COLO829 (cell line): ENCODE results near the gene KRT4.

Experiments used
- DNase-seq: peaks from one replicate; pipeline ENCODE4 v3.0.0; 2012; ENCODE audit warnings: low spot score

The KRT4 gene

DNA sequence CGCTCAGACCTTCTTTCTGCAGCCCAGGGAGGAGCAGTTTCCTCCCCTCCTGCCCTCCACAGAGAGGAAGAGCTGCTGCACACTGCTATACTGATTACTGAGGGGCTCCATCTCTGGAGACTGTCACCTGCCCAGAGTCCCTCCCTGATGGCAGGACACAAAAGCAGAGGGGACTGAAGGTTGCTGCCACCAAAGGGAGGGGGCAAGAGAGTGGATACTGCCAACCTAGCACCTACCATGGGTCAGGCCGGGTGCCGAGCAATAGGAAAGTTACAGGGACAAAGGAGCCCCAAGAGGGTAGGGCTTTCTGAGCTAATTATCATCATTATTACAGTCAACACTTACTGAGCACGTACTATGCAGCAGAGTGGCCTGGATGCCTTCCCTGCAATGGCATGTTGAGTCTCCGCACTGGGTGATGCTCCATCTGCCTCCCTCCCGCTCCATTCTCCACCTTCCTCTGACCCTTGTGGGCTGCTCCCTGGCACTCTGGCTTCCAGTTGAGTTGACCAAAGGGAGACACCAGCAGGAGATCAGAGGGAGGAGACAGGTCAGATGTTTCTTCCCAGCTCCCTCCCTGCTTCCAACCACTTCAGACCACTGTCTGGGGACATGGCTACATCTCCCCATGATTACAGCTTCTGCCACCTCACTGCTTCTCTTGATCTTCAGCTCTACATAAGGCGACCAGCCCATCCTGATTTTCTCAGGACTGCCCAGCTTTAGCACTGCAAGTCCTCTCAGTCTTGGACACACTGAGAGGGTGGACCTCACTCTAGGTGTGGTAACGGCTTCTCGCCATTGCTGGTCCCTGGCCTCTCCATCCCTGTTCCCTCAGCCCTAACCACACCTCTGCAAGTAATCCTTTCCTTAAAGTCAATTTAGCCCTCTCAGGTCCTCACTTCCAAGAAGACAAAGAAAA, 22.8 kb upstream of the KRT4 start:
- no peak for DNase-seq

DNA sequence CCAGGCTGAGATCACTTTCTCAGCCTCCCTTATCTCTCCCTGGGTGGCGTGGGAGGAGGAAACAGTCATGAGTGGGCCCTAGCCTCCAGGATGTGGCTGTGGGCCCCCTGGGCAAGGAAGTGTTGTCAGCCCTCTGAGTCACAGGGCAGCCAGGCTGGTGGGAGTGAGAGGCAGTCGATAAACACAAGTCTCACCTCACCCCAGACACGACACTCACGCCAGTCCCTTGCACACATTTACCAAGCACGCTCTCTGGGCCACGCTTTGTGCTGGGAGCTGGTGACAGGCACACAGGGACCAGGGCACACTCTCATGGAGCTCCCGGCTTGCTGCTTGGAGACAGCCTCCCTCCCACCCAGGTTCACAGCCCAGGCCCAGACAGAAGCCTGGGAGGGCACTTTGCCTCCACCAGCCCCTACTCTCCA, 22.1 kb upstream of the KRT4 start:
- DNase-seq = peak; percentile 25

DNA sequence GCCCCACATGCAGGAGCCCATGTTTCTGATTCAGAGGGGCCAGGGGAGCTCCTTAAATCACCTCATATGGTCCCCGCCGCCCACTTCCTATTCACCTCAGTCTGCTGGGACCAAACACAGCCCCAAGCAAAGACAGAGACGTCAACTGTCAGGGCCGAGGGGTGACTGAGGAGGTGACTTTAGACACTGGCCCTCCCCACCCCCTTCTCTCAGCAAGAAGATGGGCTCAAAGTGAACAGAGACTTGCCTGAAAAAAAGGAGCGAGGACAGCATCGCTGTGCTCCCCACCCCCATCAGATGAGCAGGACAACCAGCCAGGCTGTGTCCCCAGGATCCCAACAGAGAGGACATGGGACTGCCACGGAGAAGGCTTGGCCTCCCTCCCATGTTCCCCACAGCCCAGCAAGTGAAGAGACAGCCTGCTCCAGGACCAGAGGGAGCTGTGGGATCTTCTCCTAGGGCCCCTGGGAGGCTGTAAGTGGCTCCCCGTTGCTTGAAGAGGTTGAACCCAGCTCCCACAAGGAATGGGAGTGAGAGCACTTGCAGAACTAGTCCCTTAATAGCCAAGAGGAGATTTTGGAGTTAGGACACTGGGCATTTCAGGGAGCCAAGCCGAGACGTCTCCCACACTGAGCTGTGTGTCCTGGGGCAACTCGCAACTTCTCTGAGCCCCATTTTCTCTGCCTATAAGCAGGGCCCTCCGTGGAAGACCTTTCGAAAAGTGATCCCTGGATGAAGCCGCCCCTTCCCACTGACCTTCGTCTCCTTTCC, 21.5 kb upstream of the KRT4 start:
- no peak for DNase-seq

DNA sequence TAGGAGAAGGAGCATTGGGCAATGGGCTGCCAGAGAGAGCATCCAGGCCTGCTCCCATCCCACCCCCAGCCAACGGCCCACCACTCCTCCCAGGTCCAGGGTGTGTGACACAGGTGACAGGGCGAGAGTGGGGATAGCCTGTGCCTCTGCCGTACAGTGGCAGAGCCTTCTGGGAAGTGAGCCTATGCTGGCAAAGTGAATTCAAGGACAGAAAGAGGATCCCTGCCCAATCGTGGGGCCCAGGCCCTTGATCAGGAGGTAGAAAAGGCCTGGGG, 20.7 kb upstream of the KRT4 start:
- DNase-seq = no peak

DNA sequence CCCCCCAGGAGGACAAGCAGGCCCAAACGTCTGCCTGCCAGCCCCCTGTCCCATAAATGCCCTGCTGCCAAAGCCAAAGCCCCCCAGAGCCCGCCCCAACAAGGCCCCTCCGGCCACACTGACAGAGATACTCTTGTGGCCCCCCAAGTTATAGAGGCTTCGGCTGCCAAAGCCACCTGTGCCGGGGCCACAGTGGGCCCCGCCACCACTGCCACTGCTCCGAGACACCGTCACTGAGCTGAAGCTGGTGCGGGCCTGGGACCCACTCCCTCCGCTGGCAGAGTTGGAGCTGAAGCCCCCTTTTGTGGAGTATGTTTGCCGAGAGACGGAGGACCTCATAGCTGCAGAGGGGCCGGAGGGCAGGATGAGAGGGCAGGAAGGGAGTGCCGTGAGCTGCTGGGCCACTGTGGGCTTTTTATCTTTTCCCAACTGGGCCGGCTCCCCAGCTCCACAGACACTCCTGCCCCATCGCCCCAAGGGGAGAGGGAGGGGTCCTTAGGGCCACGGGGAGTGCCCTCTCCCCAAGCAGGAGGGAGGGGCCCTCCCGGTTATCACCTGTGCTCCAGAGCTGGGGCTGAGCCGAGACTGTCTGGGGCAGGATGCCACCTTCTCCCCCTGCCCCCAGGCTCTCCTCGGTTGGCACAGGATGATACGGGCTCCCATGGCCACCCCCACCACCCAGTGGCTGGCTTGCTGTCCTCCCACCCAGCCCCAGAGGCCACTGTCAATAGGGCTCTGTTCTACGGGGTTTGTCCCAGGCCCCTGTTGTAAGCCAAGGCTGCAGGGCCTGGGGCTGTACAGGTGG, 20.2 kb upstream of the KRT4 start, which contains the start of gene KRT79:
Gene KRT79, minus strand, starts transcription at position 390 of the 805 bp plus-strand sequence. Its CDS starts 51 bp downstream, at position 339.
- no peak for DNase-seq

DNA sequence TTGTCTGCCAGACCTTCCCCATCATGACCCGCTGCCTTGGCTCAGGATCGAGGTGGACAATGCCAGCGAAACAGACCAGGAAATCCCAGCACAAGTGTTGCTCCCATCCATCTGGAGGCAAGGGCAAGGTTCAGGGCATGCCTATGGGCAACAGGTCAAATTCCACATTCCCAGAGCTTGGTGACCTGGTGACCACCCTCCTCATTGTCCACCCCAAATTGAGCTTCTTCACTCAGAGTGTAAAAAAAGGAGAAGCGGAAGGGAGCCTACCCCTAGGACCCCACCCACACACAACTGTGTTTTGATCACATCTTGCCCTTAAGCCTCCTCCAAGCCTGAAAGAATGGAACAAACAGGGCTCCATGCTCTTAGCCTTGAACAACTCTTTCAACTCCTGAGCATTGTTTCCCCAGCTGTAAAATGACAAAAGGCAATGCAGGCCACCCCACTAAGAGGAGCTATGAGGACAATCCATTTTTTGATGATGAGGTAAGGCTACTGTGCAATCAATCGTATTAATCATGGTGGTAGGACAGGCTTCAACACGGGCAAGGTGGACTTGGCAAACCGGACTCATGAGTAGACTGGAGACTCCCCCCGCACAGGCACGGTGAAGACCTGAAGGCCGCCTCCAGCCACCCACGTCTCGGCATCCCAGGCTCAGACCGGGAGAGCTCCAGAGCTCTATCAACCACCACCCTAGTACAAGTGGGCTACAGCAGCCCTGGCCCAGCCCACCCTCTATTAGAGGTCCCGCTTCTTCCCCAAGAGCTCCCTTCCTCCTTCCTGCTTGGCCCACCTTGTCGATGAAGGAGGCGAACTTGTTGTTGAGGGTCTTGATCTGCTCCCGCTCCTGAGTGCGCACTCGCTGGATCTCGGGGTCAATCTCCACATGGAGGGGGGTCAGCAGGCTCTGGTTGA, 19.3 kb upstream of the KRT4 start:
- DNase-seq = no peak

DNA sequence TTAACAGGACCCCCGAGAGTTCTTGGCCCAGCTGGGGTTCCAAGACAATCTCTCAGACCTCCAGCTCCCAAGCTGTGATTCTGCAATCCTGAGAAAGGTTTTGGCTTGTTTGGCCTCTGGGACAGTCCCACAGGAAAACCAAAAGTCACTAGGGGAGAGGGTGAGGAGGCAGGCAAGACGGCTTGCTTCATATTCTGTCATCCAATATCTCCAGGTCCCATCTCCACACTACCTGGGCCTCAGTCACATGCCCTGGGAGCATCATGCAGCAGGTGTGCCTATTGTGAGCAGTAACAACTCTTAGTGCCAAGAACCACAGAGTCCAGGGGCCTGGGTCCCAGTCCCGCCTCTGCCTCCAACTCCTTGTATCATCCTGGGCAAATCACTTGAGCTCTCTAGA, 18.5 kb upstream of the KRT4 start:
- DNase-seq = no peak

DNA sequence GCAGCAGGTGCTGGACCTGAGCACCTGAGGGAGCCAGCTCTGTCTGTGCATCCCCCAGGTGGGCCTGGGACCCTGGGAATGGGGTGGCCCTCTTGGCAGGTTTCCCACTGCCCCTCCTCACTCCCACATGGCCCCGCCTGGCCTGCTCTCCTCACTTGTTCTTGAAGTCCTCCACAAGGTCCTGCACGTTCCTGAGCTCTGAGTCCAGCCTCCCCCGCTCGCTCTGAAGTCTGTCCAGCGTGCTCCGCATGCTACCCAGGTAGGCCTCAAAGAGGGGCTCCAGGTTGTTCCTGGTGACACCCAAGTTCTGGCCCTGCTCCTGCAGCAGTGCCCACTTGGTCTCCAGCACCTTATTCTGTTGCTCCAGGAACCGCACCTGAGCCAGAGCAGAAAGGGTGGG, 17.3 kb upstream of the KRT4 start:
- no peak for DNase-seq

DNA sequence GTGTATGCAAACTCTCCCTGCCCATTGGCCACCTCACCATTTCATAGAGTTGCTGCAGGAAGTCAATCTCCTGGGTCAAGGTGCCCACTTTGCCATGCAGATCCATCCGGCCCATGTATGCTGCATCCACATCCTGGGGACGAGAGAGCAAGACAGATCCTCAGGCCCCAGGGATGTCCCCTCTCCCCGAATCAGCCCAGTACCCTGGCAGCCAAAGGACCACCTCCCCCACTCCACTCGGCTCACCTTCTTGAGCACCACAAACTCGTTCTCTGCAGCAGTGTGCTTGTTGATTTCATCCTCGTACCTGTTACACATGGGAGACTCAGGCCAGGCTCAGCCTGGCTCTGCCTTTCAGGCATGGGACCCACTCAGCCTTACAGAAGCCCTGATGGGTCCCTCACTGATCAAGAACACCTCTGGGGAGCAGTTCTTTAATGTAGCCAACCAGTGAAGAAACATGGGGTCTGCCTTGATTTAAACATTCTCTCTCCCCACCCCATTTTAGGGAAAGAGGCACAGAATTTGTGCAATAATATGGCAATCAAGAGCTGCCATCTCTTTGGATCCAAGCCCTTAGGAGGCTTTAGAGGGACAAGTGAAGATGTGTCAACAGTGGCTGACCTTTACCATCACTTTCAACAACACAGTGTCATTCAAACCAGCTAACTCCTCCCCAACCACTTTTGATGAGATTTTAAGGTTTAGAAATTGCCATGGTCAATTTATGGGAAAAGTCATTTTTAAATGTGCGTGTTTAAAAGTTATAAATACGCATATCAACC, 16.3 kb upstream of the KRT4 start:
- no peak for DNase-seq

DNA sequence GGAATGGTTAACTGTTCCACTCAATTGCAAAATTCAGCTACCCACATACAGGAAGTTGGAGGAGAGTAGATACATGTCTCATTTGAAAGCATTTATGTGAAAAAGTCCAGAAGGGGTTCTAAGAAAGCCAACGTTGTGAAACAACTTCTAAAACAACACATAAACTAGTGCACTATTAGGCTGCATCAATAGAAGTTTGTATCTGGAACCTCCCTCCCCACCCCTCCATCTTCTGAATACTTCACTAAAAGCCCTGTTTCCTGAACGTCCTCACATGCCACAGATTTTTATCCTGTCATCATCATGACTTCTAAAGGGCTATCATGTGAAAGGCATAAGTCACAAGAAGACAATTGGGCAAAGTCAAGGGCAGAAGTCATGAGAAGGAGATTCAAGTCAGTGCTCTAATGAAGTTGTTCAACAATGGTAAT, 14.7 kb upstream of the KRT4 start:
- no peak for DNase-seq

DNA sequence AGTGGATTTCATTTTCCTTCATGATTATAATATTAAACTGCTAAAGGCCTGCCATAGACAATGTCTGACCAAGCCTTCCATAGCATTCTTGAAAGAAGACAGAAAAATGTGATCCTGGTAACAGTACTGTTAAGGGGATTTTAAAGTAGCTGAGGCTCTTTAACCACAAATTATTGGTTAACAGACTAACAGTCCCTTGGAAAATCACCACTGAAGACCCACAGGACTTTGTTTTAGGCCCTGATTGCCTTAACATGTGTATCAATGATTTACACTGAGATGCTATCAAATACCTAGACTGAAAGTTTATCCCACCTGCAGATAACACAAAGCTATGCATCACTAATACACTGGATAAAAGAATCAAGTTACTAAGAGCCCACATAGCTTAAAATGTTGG, 14.2 kb upstream of the KRT4 start:
- DNase-seq = no peak

DNA sequence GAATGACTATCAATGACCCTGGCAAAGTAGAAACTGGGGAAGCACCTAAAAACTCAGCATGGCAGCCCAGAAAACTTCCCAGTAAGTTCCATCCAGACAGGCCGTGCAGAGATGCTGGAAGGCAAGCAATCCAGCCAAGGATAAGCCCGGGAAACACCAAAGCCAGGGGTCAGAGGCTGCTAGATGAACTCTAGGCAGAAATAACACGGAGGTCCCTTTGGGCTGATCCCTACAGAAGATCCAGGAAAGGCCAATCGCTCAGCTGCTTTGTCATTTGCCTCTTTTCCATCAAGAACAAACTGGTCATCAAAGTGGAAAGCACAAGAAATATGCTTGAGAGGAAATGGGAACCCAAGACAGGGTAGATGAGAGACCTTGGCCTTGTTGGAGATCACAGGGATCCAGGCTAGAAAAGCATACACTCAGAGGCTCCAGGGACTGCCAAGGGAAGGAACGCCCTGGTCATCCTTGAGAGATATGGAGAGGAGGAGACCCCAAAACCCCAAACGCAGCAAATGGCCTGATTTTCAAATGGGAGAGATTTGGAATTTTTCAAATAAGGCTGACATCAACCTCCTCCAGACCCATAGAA, 13.7 kb upstream of the KRT4 start:
- no peak for DNase-seq

DNA sequence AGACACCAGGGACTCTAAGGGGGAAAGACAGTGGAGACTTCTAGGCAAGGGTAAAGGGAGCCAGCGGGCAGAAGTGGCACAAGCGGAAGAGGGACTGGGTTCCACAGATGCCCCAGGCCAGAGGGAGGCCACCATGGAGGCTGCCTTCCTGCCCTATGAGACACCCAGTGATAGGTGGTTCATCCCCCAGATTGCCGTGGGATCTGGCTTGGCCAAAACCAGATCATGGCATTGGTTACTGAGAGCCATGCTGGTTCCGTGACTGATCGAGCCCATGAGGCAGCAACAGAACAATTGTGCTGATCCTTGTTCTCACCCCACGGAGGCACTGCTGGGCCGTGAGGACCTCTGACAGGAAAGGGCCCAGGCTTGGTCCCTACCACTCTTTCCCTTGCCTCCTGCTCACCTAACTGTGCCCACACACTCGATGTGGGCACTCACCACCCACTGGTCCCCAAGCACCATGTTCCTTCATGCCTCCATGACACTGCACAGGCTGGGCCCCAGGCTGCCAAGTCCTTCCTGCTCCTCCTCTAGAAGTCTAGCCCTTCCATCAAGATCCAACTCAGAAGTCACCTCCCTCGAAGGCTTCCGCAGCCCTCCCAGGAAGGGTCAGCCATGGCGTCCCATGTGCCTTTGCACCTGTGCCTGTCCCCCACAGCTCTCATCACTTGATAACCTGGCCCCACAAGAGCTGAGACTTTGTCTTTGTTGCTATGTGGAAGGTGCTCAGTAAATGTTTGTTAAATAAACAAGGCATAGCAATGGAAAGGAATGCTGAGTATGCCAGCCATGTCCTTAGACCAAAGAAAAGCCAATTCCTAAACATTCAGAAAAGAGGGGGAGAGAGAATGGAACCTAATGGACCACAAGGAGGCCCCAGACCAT, 12.9 kb upstream of the KRT4 start:
- DNase-seq = no peak

DNA sequence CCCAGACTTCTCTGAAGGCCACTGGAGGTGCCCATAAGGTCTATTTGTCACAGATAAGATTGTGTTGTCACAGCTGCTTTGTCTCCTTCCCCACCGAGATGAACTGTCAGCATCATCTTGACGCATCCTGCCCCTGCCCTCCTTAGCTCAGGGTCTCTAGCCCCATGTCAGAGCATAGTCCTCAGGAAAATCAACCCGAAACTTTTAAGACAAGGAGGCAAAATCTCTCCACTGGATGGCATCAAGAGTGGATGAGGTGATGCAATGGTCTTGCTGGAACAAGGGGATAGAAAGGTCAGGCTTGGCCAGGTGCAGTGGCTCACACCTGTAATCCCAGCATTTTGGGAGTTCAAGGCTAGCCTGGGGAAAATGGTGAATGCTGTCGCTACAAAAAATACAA, 12.0 kb upstream of the KRT4 start:
- DNase-seq = no peak

DNA sequence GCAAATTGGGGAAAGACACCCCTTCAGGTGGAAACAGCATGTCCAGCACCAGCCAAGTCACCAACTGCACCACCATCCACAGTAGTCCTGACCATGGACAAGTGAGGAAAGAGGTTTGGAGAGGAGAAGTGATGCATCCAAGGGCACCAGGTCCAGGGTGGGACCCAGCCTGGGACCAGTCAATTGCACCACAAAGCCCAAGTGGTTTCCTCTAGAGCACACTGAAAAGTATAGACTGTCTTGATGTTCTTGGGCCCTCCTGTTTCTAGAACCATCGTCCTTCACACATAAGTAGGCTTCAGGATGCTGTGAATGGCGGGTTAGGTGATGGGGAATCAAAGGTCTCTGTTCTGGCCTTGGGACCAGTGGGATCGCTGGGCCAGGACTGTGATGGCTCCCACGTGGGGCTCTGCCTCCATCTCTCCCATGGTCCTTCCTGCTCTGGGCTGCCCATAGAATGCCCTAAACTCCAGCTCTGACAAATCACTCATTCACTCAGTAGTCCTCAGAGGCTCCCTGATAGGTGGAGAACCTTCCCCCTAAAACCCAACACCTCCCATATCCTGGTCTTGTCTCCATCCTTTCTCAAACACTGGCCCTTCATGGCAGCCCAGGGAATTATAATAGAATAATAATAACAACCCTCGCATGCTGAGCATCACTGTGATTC, 11.0 kb upstream of the KRT4 start:
- no peak for DNase-seq

DNA sequence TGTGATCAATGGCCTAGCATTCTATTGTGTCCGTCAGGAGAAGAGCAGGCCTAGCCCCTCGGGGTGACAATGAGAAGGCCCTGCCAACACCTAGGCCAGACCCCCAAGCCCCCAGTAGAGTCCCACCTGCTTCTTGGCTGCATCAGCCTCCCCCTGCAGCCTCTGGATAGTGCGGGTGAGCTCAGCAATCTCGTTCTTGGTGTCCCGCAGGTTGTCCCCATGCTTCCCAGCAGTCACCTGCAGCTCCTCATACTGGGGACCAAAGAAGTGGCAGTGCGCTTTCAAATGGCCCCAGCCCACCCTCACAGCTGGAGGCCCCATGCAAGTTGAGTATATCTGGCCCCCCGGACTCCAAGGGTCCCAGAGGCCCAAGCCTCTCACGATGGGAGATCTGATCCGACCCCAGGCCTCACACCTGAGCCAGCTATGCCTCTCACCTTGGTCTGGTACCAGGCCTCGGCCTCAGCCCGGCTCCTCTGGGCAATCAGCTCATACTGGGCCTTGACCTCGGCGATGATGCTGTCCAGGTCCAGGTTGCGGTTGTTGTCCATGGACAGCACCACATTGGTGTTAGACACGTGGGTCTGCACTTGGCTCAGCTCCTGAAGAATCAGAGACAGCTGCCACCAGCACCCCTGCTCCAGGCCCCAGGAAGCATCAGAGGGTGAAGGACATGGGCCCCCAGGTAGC, 10.0 kb upstream of the KRT4 start:
- no peak for DNase-seq

DNA sequence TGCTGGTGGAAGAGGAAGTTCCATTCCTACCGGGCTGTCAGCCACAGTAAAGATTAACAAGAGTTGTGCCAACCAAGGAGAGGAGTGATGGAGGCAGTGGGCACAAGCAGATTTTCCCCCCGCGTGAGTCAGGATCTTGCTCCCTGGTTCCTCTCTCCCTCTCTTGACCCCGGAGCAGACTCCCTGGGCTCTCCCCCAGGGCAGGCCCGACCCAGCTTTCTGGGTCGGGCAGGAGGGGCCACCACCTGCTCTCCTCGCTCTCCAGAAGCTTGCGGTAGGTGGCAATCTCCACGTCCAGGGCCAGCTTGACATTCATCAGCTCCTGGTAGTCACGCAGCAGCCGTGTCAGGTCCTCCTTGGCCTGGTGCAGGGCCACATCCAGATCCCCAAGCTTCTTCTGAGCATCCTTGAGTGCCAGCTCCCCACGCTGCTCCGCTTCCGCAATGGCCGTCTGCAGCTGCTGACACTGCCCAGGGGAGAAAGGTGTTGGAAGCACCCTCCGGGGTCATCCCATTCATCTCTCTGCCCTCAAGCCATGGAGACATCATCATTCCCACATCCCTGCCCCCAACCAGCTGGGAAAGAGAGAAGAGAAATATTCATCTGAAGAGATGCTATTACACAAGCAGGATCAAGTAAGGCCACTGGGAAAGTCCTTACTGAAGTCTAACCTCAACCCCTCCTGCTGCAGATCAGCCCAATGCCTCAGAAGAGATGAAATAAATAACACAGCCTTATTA, 9.0 kb upstream of the KRT4 start:
- DNase-seq = no peak
